ENCODE results near the gene MACROD2.
"Not testable (repeated sequence)": the region's sequence is repeated elsewhere in the genome, so short reads cannot be mapped to it uniquely, and the experiment has no call there.

MACROD2 gene

DNA sequence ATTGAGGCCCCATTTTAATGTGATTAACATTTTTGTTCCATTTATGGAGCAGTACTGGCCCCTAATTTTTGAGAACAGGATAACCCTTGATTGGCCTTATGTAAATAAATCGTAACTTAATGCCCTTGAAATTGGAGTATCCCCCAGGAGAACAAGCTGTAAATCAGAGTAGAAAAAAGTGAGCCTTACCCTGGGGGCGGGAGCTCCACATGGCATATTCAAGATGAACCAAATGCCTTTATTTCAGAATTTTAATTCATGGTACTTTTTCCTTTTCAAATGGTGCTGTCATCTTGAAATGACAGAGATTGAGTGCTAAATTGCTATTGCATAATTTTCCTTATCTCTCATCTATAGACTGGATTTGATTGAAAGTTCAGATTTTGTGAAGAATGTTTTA, 1151.6 kb downstream of the MACROD2 start:
- no peak for DNase-seq

DNA sequence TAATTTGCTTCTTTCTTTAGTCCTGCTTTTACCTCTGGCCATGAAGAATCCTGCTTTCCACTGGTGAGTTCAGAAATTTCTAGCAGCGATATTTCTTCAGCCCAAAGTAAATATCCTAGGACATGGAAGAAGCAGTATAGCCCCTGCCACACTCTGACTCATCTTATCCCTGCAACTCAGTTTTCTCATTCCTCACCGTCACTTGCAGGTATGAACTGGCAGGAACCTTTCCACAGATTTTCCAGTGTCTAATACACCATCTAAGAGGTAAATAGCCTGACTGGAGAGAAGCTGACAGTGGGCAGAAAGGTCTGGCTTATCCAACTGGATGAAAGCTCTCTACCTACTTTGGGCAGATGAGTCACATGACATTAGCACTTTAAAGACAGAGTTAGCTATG, 1158.8 kb downstream of the MACROD2 start:
- DNase-seq: no peak

DNA sequence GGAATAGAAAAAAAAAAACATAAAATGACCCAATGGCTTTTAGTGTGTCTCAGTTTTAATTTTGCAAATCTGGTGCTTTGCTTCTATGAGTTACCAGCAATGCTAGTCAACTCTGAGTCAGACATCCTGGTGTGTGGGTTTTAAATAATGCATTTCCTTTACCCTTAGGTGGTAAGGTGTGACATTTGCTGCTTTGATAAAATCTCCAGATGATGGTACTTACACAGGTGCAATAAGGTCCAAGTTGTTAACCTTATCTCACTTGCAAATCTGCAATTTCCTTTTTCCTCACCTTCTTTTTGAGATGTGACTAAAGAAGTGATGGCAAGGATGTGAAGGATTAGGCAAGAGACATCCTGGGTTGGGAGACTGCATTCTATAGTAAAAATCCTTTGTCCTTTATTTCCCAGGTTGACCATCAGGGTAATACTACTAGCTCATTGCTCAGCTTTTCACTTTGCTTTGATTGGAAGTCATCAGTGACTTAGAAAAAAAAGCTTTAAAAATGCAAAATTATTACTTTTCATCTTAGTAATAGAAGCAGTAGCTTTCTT, 1160.6 kb downstream of the MACROD2 start:
- no peak for DNase-seq

DNA sequence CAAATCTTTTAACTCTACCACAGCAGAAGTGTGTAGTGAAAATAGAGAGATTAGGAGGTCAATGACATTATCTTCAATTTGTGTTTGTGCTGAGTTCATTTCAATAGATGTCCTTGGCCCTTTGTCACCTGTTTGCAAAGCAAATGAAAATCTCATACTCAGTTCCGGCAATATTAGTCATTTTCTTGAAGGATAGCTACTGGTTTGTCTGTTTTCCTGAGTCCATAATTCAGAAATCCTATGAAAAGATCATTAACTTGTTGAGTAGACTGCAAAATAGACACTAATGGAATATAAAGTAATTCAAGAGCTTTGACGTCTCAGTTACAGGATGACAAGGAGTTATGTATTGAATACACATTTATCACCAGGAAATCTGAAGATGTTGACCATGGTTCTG, 1163.2 kb downstream of the MACROD2 start:
- no peak for DNase-seq

DNA sequence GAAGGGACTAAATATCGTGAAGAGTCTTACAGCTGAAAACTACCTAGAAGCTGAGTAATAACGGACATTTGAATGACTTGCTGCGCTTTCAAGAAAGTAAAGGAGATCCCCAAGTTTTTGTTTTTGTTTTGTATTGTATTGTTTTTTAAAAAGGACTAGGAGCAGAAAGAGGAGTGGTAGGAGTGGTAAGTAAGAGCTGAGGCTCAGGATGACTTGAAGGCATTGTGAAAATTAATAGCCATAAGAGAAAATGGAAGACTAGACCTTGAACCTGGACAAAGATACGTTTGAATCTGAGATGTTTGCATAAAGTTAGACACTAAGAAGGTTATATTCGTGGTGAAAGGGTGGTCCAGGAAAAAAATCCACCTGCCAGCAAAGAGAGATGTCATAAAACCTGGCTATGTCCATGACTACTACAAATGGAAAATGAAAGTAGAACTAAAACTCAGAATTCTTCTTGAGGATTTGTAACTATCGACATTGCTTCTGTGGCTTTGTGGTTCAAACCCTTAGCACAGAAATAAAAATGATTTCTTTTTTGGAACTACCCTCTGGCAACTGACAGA, 1166.8 kb downstream of the MACROD2 start:
- DNase-seq: no peak

DNA sequence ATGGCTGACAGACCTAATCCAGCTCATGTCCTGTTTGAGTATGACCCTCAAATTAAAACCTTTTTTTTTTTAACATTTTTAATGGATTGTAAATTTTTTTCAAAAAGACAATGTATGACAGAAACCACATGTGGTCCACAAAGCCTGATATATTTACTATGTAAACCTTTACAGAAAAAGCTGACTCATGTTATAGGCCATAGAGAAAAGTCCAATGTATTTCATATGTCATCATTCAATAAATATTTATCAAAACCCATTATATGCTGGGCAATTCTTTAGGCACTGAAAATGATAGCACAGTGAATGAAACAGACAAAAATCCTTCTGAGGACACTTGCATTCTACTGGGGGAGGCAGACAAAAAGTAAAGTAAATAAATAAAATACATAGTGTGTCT, 1168.3 kb downstream of the MACROD2 start:
- DNase-seq: no peak

DNA sequence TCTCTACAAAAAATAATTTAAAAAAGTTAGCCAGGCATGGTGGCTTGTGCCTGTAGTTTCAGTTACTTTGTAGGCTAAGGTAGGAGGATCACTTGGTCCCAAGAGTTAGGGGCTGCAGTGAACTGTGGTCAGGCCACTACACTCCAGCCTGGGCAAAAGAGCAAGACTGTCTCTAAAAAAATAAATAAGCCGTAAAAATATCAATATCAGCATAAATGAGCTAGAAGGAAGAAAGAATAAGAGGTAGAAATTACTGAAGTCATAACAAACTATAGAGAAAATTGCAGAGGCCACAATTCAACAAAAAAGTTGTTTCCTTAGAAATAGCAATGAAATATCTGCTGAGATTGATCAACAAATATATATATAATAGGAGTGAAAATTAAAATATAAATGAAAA, 1169.4 kb downstream of the MACROD2 start:
- DNase-seq: no peak

DNA sequence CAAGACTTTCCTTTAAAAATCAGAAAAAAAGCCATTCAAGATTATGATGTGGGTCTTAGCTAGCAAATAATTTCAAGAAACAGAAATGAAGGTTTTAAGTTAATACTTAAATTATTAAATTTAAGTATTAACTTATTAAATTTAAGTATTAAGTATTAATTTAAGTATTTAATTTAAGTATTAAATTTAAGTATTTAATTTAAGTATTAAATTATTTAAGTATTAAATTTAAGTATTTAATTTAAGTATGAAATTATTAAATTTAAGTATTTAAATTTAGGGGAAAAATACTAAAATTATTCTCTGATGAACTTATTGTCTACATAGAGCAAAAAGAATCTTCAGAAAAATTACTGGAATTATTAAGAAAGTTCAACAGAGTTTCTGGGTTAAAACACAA, 1171.4 kb downstream of the MACROD2 start:
- no peak for DNase-seq

DNA sequence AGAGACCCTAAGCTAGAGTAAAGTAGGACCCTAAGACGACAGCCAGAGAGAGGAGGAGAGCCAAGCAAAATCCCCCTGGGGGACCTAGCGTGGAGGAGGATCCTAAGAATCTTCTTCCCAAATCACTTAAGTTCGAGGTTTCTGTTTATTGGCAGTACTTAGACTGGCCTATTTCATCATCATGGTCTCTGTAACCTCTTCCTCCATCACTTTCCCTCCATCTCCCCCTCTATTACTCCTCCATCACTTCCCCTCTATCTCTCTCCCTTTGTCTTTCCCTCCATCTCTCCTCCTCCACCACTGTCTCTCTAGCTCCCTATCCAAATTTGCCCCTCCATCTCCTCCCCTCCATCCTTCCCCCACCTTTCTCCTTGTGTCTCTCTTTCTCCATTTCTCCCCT, 1175.7 kb downstream of the MACROD2 start:
- DNase-seq: no peak

DNA sequence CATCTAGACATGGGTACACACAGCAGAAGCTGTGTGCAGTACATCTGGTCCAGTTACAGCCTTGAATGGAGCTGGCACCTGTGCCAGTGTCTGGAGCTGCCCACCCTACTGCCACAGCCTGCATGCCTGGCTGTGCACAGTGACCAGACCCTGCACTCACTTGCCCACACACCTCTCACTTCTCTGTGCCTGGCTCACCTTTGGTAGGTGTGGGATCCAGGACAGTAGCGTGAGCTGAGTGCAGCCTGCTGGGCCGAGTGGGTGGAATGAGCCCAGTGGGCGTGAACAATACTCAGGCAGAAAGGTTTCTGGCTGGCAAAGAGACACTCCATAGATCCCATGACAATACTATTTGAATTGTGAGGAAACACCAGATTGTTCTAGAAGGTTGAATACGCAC, 1181.6 kb downstream of the MACROD2 start:
- no peak for DNase-seq

DNA sequence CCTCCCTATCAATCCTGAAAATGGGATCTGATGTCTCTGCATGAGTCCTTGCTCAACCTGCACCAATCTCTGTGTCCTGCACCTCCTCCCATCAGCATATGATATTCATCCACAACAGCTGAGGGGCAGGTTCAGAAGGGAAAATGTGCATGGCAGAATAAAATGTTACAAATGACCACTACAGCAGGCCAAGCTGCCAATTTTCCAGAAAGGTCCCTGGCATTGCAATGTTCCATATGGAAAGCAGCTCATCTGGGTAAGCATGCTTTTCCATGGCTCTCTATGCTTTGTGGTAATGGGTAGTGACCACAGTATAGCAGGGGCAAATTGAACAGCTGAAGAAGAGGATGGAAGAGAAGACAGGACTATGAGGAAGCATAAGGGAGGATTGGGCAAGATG, 1183.3 kb downstream of the MACROD2 start:
- DNase-seq: no peak

DNA sequence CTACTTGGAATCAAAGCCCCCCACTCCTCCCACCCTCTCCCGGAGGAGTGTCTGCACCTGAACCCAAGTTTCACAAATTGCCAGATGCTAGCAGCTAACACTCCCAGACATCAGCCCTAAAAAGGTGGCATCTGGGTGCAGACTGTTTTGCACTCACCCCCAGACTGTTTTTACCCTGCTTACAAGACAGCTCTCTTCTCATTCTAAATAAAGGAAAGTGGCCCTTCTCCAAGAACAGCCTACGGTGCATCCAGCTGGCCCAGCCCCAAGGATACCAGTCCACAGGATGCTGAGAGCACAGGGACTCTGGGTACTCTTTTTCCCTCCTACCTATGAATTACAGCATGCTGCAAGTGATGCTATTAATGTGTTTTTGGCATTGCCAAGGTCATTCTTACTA, 1184.1 kb downstream of the MACROD2 start:
- DNase-seq: no peak

DNA sequence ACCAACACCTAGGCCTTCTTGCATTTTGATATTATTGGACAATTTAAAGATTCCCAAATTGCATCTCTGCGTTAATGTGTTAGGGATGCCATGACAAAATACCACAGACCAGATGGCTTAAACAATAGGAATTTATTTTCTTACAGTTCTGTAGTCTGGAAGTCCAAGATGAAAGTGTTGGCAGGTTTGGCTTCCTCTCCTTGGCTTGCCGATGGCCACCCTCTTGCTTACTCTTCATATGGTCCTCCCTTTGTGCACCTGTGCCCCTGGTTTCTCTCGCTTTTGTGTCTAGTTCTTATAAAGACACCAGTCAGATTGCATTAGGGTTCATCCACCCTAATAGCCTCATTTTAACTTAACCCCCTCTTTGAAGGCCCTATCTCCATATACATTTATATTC, 1184.5 kb downstream of the MACROD2 start:
- no peak for DNase-seq

DNA sequence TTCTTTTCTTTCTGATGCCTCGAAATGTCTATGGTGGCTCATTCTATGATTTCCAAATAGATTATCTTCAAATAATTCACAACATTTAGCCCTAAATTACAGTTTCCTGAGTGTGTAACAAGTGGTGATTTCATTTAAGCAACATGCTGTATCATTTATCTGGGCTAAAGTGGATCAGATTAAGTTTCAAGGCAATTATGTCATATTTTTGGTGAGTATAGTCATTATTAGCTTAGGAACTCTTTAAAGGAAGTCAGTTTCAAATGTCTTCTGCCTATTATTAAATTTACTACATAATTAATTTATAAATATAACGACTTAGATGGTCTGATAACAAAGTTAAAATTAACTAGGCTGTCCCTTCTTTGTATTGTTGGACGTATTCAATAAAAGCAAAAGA, 1190.0 kb downstream of the MACROD2 start:
- no peak for DNase-seq

DNA sequence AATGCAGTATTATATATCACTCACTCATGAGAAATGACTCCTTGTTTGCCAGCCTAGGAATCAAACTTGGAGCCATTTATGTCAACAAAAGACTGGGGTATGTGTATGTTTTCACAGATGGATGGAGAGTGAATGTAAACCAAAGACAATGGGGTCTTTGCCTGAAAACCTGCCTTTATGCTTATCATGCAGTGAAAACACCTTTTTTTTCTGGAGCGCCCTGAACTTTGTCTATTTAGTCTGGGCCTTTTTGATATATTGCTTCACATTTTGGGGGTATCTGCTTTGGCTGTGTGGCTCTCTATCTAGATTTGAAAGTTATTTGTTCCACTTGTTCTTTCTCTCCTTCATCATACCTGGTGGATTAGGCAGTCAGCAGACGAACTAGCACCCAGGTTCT, 1190.6 kb downstream of the MACROD2 start:
- no peak for DNase-seq

DNA sequence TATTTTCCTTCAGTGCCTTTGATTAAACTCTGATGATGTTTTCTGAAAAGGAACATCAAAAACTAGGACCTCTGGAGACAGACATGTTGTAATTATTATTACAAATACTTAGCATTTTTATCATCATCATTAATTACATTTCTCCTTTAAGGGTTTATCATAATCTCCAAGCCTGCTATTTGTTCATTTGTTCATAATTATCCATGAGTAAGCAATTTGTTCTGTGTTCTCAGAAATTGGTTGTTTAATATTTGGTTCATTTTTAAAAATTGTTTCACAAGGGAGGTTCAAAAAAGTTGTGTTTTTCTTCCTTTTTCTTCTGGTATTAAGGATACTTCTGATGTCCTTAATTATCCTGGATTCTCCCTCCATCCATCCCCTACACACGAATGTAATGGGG, 1192.3 kb downstream of the MACROD2 start:
- DNase-seq: no peak

DNA sequence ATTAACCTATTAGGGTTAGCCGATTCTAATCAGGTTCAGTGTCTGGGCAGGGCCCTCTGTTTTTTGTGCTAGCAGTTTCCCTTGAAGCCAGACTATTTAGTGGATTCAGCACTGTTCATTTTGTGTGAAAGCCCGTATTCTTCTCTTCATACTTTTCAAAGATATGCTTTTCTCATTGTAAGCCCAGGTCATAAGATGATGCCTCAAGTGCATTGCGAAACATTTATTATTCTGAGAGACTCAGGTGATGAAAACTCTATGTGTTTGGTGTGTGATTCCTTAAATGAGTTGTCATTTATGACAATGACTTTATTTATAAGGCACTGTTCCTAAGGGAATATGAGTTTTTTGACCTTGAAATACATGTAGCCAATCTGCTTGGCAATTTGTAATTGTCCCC, 1193.1 kb downstream of the MACROD2 start:
- no peak for DNase-seq

DNA sequence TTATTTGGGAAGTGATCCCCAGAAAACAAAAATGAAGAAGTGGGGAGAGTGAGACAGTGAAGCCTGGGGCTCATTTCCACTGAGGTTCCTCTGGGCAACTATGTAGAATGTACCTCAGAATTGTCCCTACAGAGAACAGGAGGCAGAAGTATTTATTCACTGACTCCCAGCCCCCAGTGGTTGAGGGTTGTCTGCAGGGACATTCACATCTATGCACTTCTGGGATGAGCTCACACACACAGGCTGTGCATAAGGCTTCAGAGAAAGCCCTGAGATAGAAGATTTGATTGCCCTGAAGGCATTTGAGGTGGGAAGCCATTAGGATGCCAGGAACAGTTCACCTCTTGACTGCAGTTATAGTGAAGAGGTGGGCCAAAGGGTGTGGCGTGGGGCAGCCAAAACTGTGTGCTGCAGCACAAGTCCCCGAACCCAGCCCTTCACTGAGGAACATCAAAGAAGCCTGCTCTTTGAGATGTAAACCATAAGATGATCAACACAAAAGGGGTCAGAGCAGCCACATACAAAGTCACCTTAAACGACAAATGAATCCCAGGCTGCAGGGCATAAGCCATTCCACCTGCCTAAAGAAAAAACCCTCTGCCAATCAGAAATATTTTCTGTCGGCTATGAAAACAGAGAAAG, 1195.9 kb downstream of the MACROD2 start:
- DNase-seq: no peak

DNA sequence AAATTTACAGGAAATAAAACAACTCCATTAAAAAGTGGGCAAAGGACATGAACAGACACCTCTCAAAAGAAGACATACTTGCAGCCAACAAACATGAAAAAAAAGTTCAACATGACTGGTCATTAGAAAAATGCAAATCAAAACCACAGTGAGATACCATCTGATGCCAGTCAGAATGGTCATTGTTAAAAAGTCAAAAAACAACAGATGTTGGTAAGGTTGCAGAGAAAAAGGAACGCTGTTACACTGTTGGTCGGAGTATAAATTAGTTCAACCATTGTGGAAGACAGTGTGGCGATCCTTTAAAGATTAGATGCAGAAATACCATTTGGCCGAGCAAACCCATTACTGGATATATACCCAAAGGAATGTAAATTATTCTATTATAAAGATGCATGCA, 1200.1 kb downstream of the MACROD2 start:
- no peak for DNase-seq

DNA sequence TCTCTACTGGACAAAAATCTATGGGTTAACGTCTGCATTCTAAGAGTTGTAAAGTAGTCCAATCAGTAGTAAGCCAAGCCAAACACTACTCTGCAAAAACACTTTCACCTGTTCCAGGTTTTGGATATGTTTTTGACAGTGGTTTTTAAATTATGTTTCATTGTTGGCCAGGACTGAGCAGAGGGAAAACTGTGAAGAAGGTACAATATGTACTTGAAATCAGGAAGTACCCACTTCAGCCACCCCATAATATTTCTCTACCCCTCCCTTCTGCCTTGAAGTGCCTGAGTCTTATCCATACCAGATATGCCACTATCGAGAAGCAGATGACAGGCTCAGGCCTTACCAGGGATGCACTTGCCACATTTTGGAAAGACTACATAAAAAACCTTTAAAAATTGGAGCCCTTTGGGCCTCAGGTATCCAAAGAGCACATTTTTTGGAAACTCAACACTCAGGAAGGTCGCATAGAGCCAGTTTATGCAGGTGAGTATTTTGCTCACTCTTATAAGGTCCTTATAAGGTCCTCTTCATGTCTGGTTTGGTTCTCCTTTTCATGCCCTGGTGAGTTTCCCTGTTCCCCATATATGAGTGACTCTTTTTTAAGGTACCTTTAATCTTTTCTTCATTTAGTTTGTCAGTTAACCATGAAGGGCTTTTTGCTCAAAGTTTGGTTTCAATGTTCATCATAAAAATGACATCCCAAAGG, 1201.4 kb downstream of the MACROD2 start:
- DNase-seq: no peak

DNA sequence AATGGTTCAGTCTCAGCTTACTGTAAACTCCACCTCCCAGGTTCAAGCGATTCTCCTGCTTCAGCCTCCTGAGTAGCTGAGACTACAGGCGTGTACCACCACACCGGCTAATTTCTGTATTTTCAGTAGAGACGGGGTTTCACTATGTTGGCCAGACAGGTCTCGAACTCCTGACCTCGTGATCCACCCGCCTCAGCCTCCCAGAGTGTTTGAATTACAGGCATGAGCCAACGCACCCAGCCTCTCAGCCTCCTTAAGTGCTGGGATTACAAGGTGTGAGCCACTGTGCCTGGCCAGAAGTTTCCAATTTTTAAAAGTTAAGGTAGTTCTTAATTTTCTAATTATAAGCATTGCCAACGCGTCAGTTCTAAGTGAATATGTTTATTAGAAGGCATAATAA, 1202.7 kb downstream of the MACROD2 start:
- not testable (repeated sequence) for DNase-seq

DNA sequence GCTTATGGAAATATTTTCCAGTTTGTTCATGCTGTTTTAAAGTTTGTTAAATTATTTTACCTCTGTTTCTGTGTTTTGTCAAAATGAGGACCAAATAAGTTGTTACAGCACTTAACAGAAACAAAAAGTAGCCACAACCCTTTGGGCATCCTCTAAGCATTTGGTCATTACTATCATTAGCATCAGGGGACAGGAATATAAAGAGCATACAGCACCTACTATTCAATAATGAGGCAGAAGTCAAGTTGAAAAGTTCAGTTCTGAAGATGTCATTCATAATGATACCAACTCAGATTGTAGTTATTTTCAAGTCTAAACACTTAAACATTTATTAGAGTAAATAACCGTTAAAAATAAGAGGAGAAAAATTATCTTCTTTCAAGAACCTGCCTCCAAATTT, 1204.4 kb downstream of the MACROD2 start:
- no peak for DNase-seq

DNA sequence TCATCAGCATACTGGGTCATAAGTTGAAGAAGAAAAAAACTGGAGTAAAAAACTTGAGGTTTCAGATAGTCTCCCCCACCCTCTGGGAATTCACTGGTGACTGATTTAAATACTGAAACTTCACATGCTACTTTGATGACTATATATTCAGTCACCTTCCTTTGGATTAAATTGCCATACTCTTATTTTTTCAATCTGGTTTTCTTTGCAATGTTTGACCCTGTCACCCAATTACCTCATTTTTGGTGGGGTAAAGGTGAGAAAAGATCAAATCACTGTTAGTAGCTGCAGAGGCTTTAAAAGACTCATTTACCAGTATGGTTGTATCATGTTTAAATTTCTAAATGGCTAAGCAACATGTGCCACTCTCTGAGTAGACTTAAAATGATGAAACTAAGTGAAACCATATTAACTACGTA, 1204.8 kb downstream of the MACROD2 start:
- DNase-seq: no peak

DNA sequence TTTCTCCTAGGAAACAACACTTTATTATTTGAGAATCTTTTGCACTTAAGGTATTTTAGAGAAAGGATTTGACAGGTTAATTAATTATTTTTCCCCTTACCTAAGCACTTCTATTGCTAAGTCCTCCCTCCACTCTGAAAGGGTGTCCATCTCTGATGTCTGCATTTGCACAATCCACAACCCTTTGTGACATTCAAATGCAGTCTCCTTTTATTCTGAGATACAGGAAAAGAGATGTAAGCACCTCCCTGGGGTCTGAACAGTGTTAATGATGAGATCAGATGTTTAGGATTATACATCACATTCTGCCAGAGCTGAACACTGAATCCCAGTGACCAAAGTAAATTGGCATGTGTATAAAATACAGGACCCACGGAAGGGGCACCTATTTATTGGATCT, 1206.3 kb downstream of the MACROD2 start:
- DNase-seq: no peak
